ENCODE data around the gene MGLL. TPM values are rescaled to one million over a fixed set of nuclear protein-coding genes. Genes with fewer than 3 reads are reported as not detected.

Gene MGLL
- total and polyA plus RNA-seq, 10 donors = 11.0 to 134 (median 80.7) TPM

GRCh38 chr3:127673191-127674100 lies 148.9 kb downstream of the MGLL start:
- TF ChIP-seq POLR2A (IDR thresholded peaks at IDR 0.05) (no peak), POLR2AphosphoS5 (IDR thresholded peaks at IDR 0.05) (peak in 1 of 3 donors; percentile 5), CTCF (IDR thresholded peaks at IDR 0.05 in 8 of 11, conservative IDR thresholded peaks at IDR 0.05 in 3 of 11) (no peak)

GRCh38 chr3:127672429-127673190 lies 149.7 kb downstream of the MGLL start, which contains the start of gene ABTB1:
Gene ABTB1 (plus strand): TSS chr3:127672952. CDS start chr3:127673026, 74 bp downstream.
- no peaks in the 10 kb centered on the region for H3K9me3 ChIP-seq

More at GRCh38 chr3:127673191-127674100, 148.9 kb downstream of the MGLL start:
- WGBS, 5 donors = 18 to 32% (median 22%) methylated on average over 36 to 51 of the region's 51 CpGs
- Histone ChIP-seq H3K9me3 (no peaks in the 10 kb centered on the region), H3K4me1 (peaks cover 13 to 72% (median 41%) of the 10 kb centered on the region in 6 donors), H3K27ac (peak overlapping the region; percentile 83 to 98 (median 95)), H3K27me3 (replicated peaks in 1 of 7) (no peaks in the 10 kb centered on the region), H3K36me3 (peaks cover 0 to 42% (median 22%) of the 10 kb centered on the region in 6 donors), H3K4me3 (peak overlapping the region; percentile 87 to 98 (median 94))
- DNase-seq = peak; percentile 95
- intact Hi-C loops (cut with DNase I; ENCODE audit: low total_unique reads) = no loop called here

GRCh38 chr3:127671523-127672428 lies 150.5 kb downstream of the MGLL start:
- Histone ChIP-seq H3K36me3 (peaks cover 0 to 25% (median 9%) of the 10 kb centered on the region in 6 donors), H3K4me1 (peaks cover 13 to 55% (median 38%) of the 10 kb centered on the region in 6 donors), H3K27me3 (replicated peaks in 1 of 7) (no peaks in the 10 kb centered on the region), H3K27ac (peak overlapping the region; percentile 90 to 98 (median 95)), H3K4me3 (peak overlapping the region; percentile 69 to 98 (median 94)), H3K9me3 (no peaks in the 10 kb centered on the region)
- intact Hi-C loops (cut with DNase I; ENCODE audit: low total_unique reads) = no loop called here
- WGBS, 5 donors = 17 to 24% (median 22%) methylated on average over 26 to 44 of the region's 44 CpGs
- DNase-seq = peak; percentile 93
- TF ChIP-seq CTCF (IDR thresholded peaks at IDR 0.05 in 8 of 11, conservative IDR thresholded peaks at IDR 0.05 in 3 of 11) = peak in 1 of 11 experiments; percentile 6
- TF ChIP-seq POLR2A (IDR thresholded peaks at IDR 0.05) = no peak

More at GRCh38 chr3:127672429-127673190, 149.7 kb downstream of the MGLL start, which contains the start of gene ABTB1:
- peak in 1 of 11 experiments; percentile 19 for TF ChIP-seq CTCF (IDR thresholded peaks at IDR 0.05 in 8 of 11, conservative IDR thresholded peaks at IDR 0.05 in 3 of 11)
- TF ChIP-seq POLR2AphosphoS5 (IDR thresholded peaks at IDR 0.05) = peak; percentile 88 to 93 (median 91)
- TF ChIP-seq POLR2A (IDR thresholded peaks at IDR 0.05) = peak in 2 of 3 donors; percentile 20 to 76
- peak; percentile 99 for DNase-seq
- Histone ChIP-seq H3K27ac (peak within 1 kb of the TSS; percentile 90 to 98 (median 95)), H3K36me3 (peaks cover 0 to 34% (median 17%) of the 10 kb centered on the region in 6 donors), H3K4me1 (peaks cover 13 to 64% (median 41%) of the 10 kb centered on the region in 6 donors), H3K27me3 (replicated peaks in 1 of 7) (no peaks in the 10 kb centered on the region), H3K4me3 (peak within 1 kb of the TSS; percentile 87 to 98 (median 94))
- 0 to 2% (median 0%) methylated on average over 36 to 102 of the region's 102 CpGs for WGBS, 5 donors
- intact Hi-C loops (cut with DNase I; ENCODE audit: low total_unique reads) = no loop called here
